Esophagus squamous epithelium (tissue), 5 donors: ENCODE measurements around the gene IPCEF1. TPM values are rescaled to one million over a fixed set of nuclear protein-coding genes. Genes with fewer than 3 reads are reported as not detected.
A peak's percentile ranks its signal among the peaks of the same experiment; 100 is the strongest.

ENCODE experiments used
- DNase-seq: peaks from one replicate; lab custom pipeline; 2025; lab: John Stamatoyannopoulos, UW
- H3K27ac ChIP-seq, 4 donors: fragments of 200-600 bp; sonication (generic); one replicate each; pipeline ENCODE4 v1.5.1; 2016 to 2019; ENCODE audit warnings: mild to moderate bottlenecking in 1 of 4
- H3K27me3 ChIP-seq, 4 donors: fragments of 200-600 bp; sonication (generic); 1 replicate in 3 of 4; 2 replicates in 1 of 4; pipeline versions ENCODE4 v1.5.1 to v1.6.0; 2017 to 2021; ENCODE audit warnings: antibody characterized with exemption in 1 of 4
- H3K36me3 ChIP-seq, 3 donors: fragments of 200-600 bp; sonication (generic); one replicate each; pipeline ENCODE4 v1.5.1; 2016 to 2019
- H3K4me1 ChIP-seq, 3 donors: fragments of 200-600 bp; sonication (generic); one replicate each; pipeline ENCODE4 v1.5.1; 2017 to 2019
- H3K4me3 ChIP-seq, 4 donors: fragments of 200-600 bp; sonication (generic); 1 replicate in 3 of 4; 2 replicates in 1 of 4; pipeline ENCODE4 v1.5.1; 2016 to 2019; ENCODE audit warnings: mild to moderate bottlenecking in 2 of 4, moderate library complexity in 1 of 4
- H3K9me3 ChIP-seq, 3 donors: fragments of 200-600 bp; sonication (generic); one replicate each; pipeline ENCODE4 v1.5.1; 2016 to 2019
- POLR2A ChIP-seq, 4 donors: fragments of 450-650 bp; IDR thresholded peaks; one replicate each; pipeline ENCODE4 v1.6.1; 2017; ENCODE audit warnings: antibody characterized with exemption in 4 of 4, mild to moderate bottlenecking in 4 of 4, moderate library complexity in 3 of 4
- WGBS, 2 donors: methylation state at CpG; one replicate each; pipeline ENCODE4 v1.1.5; 2018; 5-methylcytosine and 5-hydroxymethylcytosine counted together
- intact Hi-C: fragments of 100-400 bp; cut with DNase I; formaldehyde crosslinking; loops from one replicate; pipeline ENCODE4 v1.15.0; 2022
- total RNA-seq, 4 donors: library from RNA; depleted of rRNA; stranded (reverse); fragments of >200 nt; gene quantifications; one replicate each; pipeline ENCODE4 v1.1.0, GENCODE V29; 2016
- TF ChIP-seq, protein P1 (sequence below), 6 experiments: fragments of 450-650 bp in 4 of 6; fragments of 200-600 bp in 2 of 6; sonication (generic) in 2 of 6; IDR thresholded peaks; one replicate each; pipeline ENCODE4 v1.5.1; 2016 to 2019; ENCODE audit warnings: antibody characterized with exemption in 6 of 6, mild to moderate bottlenecking in 4 of 6, moderate library complexity in 4 of 6
- donor health status: DM: yes; HTN: yes; CAD: no.

Gene IPCEF1
- total RNA-seq, 4 donors from 2014 or later: 1.8 to 8.1 (median 3.5) TPM

DNA sequence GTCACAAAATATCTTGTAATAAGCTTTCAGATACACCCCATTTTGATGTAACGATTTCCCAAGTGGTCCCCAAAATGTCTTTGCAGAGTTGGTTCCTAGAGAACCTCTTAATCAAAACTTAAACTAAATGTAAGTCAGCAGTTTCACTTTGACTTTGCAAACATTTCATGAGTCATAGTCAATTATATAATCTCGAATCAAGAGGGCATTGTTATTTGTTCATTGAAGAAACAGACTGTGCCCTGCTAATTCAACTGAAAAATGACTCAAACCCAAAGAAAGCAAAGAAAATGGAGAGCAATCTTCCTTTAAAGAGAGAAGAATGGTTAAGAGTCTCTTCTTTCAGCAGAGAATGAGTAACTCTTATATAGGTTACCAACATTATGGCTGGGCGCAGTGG lies 58.3 kb downstream of the IPCEF1 start:
- DNase-seq: no peak
- H3K27me3 ChIP-seq: no peaks in the 10 kb centered on the region
- intact Hi-C loops: no loop called here
- no peak for TF ChIP-seq POLR2A (IDR thresholded peaks at IDR 0.05)
- TF ChIP-seq, protein P1, sequence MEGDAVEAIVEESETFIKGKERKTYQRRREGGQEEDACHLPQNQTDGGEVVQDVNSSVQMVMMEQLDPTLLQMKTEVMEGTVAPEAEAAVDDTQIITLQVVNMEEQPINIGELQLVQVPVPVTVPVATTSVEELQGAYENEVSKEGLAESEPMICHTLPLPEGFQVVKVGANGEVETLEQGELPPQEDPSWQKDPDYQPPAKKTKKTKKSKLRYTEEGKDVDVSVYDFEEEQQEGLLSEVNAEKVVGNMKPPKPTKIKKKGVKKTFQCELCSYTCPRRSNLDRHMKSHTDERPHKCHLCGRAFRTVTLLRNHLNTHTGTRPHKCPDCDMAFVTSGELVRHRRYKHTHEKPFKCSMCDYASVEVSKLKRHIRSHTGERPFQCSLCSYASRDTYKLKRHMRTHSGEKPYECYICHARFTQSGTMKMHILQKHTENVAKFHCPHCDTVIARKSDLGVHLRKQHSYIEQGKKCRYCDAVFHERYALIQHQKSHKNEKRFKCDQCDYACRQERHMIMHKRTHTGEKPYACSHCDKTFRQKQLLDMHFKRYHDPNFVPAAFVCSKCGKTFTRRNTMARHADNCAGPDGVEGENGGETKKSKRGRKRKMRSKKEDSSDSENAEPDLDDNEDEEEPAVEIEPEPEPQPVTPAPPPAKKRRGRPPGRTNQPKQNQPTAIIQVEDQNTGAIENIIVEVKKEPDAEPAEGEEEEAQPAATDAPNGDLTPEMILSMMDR (IDR thresholded peaks at IDR 0.05): no peak
- WGBS, 2 donors: 15 to 31% methylated on average over 3 of the region's 3 CpGs
- no peaks in the 10 kb centered on the region for H3K9me3 ChIP-seq
- peaks cover 0 to 29% (median 16%) of the 10 kb centered on the region in 3 donors for H3K4me1 ChIP-seq
- no peak overlapping the region for H3K4me3 ChIP-seq
- H3K27ac ChIP-seq: peak overlapping the region; percentile 31 to 72 (median 52)
- H3K36me3 ChIP-seq: no peaks in the 10 kb centered on the region

DNA sequence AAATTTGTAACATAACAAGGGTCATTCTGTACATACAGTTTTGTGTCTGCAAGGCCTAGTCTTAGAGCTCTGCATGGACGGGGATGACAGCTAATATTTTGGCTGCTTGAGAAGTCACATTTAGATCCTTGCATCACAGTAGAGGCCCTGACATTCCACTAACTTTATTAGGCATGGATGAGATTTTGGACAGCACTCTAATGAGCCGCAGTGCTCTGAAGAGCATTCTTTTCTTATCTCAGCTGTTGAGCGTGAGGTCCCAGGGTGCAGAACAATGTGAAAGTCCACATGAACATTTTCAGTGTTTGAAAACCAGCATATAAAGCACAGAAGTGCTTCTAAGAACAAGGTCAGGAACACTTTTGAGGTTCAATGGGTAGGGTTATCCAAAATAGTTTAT lies 58.9 kb downstream of the IPCEF1 start:
- Histone ChIP-seq H3K36me3 (no peaks in the 10 kb centered on the region), H3K4me3 (no peak overlapping the region), H3K27me3 (no peaks in the 10 kb centered on the region), H3K9me3 (no peaks in the 10 kb centered on the region), H3K27ac (peak overlapping the region in 3 of 4 donors; percentile 31 to 72 (median 61)), H3K4me1 (peaks cover 0 to 35% (median 16%) of the 10 kb centered on the region in 3 donors)
- 62 to 74% methylated on average over 3 of the region's 3 CpGs for WGBS, 2 donors
- DNase-seq: no peak
- no peak for TF ChIP-seq POLR2A (IDR thresholded peaks at IDR 0.05)
- TF ChIP-seq, protein P1 (IDR thresholded peaks at IDR 0.05): no peak
- intact Hi-C loops: no loop called here

DNA sequence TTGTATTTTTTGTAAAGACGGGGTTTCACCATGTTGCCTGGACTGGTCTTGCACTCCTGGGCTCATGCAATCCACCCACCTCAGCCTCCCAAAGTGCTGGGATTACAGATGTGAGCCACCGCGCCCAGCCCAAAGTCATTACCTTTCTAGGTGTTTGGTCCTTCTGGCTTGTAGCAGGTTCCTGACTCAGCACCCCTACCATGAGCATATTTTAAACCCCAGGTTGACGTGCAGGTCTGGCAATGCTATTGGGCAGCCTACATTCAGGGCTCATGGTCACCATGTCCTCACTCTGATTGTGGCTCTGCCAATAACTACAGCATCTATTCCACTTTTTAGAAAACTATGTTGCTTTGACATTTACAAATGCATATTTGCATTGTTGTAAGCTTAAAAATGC lies 59.4 kb downstream of the IPCEF1 start:
- Histone ChIP-seq H3K27me3 (no peaks in the 10 kb centered on the region), H3K27ac (peak overlapping the region in 1 of 4 donors; percentile 72), H3K4me1 (peaks cover 0 to 40% (median 16%) of the 10 kb centered on the region in 3 donors), H3K4me3 (no peak overlapping the region), H3K9me3 (no peaks in the 10 kb centered on the region), H3K36me3 (no peaks in the 10 kb centered on the region)
- WGBS, 2 donors: 80 to 84% methylated on average over 4 of the region's 4 CpGs
- TF ChIP-seq, protein P1 (IDR thresholded peaks at IDR 0.05): no peak
- TF ChIP-seq POLR2A (IDR thresholded peaks at IDR 0.05): no peak
- no peak for DNase-seq
- intact Hi-C loops: no loop called here

DNA sequence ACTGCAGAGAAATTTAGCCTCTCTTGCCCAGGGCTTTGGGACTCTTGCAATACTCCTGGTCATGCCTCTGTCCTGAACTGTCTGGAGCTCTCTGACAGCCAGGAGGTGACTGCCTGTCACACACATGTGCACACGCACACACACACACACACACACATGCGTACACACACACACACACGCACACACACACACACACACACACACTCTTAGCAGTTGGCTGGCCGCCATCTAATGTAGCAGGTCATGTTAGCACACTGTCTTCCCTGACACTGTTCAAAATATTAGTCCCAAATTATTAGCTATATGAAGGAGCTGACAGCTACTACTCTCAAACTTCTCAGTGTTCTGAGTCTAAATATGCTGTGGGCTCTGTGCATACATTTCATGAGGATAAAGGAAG lies 60.9 kb downstream of the IPCEF1 start:
- DNase-seq: no peak
- WGBS, 2 donors: 40 to 62% methylated on average over 4 of the region's 4 CpGs
- intact Hi-C loops: no loop called here
- no peaks in the 10 kb centered on the region for H3K9me3 ChIP-seq
- H3K27ac ChIP-seq: no peak overlapping the region
- no peaks in the 10 kb centered on the region for H3K27me3 ChIP-seq
- peaks cover 0 to 39% (median 12%) of the 10 kb centered on the region in 3 donors for H3K4me1 ChIP-seq
- no peaks in the 10 kb centered on the region for H3K36me3 ChIP-seq
- TF ChIP-seq, protein P1 (IDR thresholded peaks at IDR 0.05): no peak
- no peak for TF ChIP-seq POLR2A (IDR thresholded peaks at IDR 0.05)
- H3K4me3 ChIP-seq: no peak overlapping the region

DNA sequence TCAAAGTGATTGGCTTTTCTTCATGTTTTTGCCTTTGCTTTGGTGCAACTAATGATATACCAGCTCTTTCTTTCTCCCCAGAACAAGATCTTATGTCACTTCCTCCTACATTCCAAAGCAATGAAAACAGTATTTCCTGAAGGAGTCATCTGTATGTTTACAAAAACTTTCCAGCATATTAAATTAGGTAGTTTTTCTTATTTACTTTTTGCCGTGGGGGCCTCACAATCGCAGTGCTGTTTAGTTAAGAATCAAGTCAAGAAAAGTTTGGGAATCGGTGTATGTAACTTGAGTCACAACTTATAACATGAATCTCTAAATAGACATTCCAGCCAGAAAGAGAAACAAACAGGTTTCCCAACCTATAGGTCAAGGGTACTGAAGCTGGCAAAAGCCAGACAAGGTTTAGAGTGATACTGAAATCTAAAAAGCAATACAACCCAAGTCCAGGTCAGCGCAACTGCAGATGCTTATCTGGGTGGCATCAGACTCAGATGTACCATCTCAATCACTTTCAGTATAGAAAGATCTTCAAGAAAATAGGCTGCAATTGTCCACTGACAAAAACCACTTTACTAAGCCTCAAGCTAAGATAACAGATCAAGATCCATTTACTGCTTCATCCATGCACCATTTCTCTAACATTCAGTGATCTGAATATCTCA lies 63.6 kb downstream of the IPCEF1 start:
- 36 to 42% methylated on average over 4 of the region's 4 CpGs for WGBS, 2 donors
- H3K4me3 ChIP-seq: no peak overlapping the region
- no peaks in the 10 kb centered on the region for H3K36me3 ChIP-seq
- no peak for DNase-seq
- H3K9me3 ChIP-seq: no peaks in the 10 kb centered on the region
- peak overlapping the region in 2 of 4 donors; percentile 8 to 14 for H3K27ac ChIP-seq
- intact Hi-C loops: no loop called here
- H3K27me3 ChIP-seq: no peaks in the 10 kb centered on the region
- H3K4me1 ChIP-seq: peaks cover 0 to 32% (median 3%) of the 10 kb centered on the region in 3 donors
- TF ChIP-seq, protein P1 (IDR thresholded peaks at IDR 0.05): no peak
